HepG2 (cell line): ENCODE results near the gene CCDC126. TPM values are rescaled to one million over a fixed set of nuclear protein-coding genes. Genes with fewer than 3 reads are reported as not detected.

Experiments used
- ATAC-seq: fragments of 200-7000 bp; cut with Tn5 transposase; 3 replicates; pipeline ENCODE4 v1.9.1; 2020; ENCODE audit warnings: mild to moderate bottlenecking, moderate library complexity
- BruUV-seq: library from RNA; stranded (reverse); fragments of 400-500 nt; replicated peaks from 2 replicates; lab custom pipeline; 2021; lab: Mats Ljungman, UMichigan
- CTCF ChIA-PET: fragments of 300-600 bp; formaldehyde crosslinking; extraction: SDS; loops from one replicate; lab custom pipeline; 2021; ENCODE audit warnings: low total read pairs, inconsistent platforms, low intra/inter-chr PET ratio; lab: Yijun Ruan, JAX
- POLR2A ChIA-PET: fragments of 350-600 bp; sonication (Branson Sonifier 250); formaldehyde crosslinking; loops from one replicate; lab custom pipeline; 2020; ENCODE audit warnings: antibody characterized with exemption, inconsistent platforms; lab: Yijun Ruan, JAX
- DNase-seq: peaks from one replicate; pipeline ENCODE4 v3.0.0-alpha.2; 2015; ENCODE audit warnings: low spot score
- FAIRE-seq: peaks from 3 replicates; lab custom pipeline; 2011; peaks lifted over from hg19 to GRCh38; lab: Jason Lieb, UNC
- H2AFZ ChIP-seq: one replicate; pipeline ENCODE4 v1.6.1; 2011; ENCODE audit warnings: low read length, inconsistent platforms
- H3K27ac ChIP-seq: fragments of 300-600 bp; 3 replicates; pipeline ENCODE4 v1.8.0; 2011; ENCODE audit warnings: mixed run types, mild to moderate bottlenecking, mixed read lengths, low read length, inconsistent platforms; ENCODE audit not compliant: insufficient read depth; ENCODE audit errors: extremely low read length
- H3K27me3 ChIP-seq, 2 experiments: fragments of 200-600 bp in 1 of 2; 2 replicates in 1 of 2; 3 replicates in 1 of 2; pipeline versions ENCODE4 v1.6.0 to v1.8.0; 2011; ENCODE audit warnings: low read length in 2 of 2, mild to moderate bottlenecking in 2 of 2, moderate library complexity in 2 of 2, inconsistent platforms in 1 of 2; ENCODE audit not compliant: insufficient read depth in 2 of 2, control insufficient read depth in 1 of 2
- H3K36me3 ChIP-seq, 2 experiments: fragments of 200-600 bp in 1 of 2; replicated peaks in 1 of 2; 2 replicates in 1 of 2; 3 replicates in 1 of 2; pipeline versions ENCODE4 v1.5.1 to v1.8.0; 2011; ENCODE audit warnings: low read length in 2 of 2, inconsistent platforms in 1 of 2; ENCODE audit not compliant: insufficient read depth in 2 of 2, control insufficient read depth in 1 of 2
- H3K4me1 ChIP-seq: 2 replicates; pipeline ENCODE4 v1.5.1; 2012; ENCODE audit warnings: low read length, inconsistent platforms; ENCODE audit not compliant: insufficient read depth
- H3K4me2 ChIP-seq: 2 replicates; pipeline ENCODE4 v1.6.0; 2011; ENCODE audit warnings: low read depth, low read length, inconsistent platforms
- H3K4me3 ChIP-seq, 3 experiments: fragments of 200-600 bp in 1 of 3; sonication (generic), shearing (Covaris generic) in 1 of 3; replicated peaks in 1 of 3; 2 replicates each; pipeline ENCODE4 v1.5.1; 2011 to 2016; ENCODE audit warnings: low read length in 3 of 3, inconsistent platforms in 2 of 3, low read depth in 2 of 3, mild to moderate bottlenecking in 2 of 3, control low read depth in 1 of 3, mixed read lengths in 1 of 3; ENCODE audit not compliant: insufficient read depth in 1 of 3
- H3K79me2 ChIP-seq: one replicate; pipeline ENCODE4 v1.6.1; 2011; ENCODE audit warnings: low read length, inconsistent platforms; ENCODE audit not compliant: insufficient read depth
- H3K9ac ChIP-seq: 2 replicates; pipeline ENCODE4 v1.6.0; 2011; ENCODE audit warnings: mild to moderate bottlenecking, low read depth, low read length, inconsistent platforms; ENCODE audit not compliant: insufficient read depth
- H3K9me3 ChIP-seq: 2 replicates; pipeline ENCODE4 v1.5.1; 2012; ENCODE audit warnings: mild to moderate bottlenecking, low read length
- H4K20me1 ChIP-seq: 2 replicates; pipeline ENCODE4 v1.6.0; 2011; ENCODE audit warnings: inconsistent platforms, mild to moderate bottlenecking, low read length, moderate library complexity; ENCODE audit not compliant: insufficient read depth
- FOXM1 ChIP-seq: sonication (generic); formaldehyde crosslinking; IDR thresholded peaks from 2 replicates; pipeline ENCODE4 v1.5.0; 2020; ENCODE audit warnings: missing genetic modification reagents
- KDM2A ChIP-seq: sonication (generic); formaldehyde crosslinking; IDR thresholded peaks from 2 replicates; pipeline ENCODE4 v1.4.0; 2020; ENCODE audit warnings: low read depth, missing genetic modification reagents, borderline replicate concordance
- NCOR1 ChIP-seq: fragments of 200-600 bp; sonication (generic); IDR thresholded peaks from 2 replicates; pipeline ENCODE4 v1.7.0; 2017; ENCODE audit warnings: antibody characterized with exemption, low read length, borderline replicate concordance
- NFRKB ChIP-seq: fragments of 450-650 bp; IDR thresholded peaks from 2 replicates; pipeline ENCODE4 v1.6.1; 2017
- PRDM4 ChIP-seq: sonication (generic); formaldehyde crosslinking; IDR thresholded peaks from 2 replicates; pipeline ENCODE4 v1.9.0; 2021; ENCODE audit warnings: missing genetic modification reagents, borderline replicate concordance
- SMC3 ChIP-seq: IDR thresholded peaks from 2 replicates; pipeline ENCODE4 v1.6.1; 2011; ENCODE audit warnings: low read length, improper control_type of control experiment
- ZBTB7B ChIP-seq: sonication (generic); formaldehyde crosslinking; IDR thresholded peaks from 2 replicates; pipeline ENCODE4 v1.4.0; 2020; ENCODE audit warnings: missing genetic modification reagents
- ZFP36L1 ChIP-seq: sonication (generic); formaldehyde crosslinking; IDR thresholded peaks from 2 replicates; pipeline ENCODE4 v1.8.0; 2022; ENCODE audit warnings: mild to moderate bottlenecking, missing genetic modification reagents, moderate library complexity
- ZNF331 ChIP-seq: sonication (generic); formaldehyde crosslinking; IDR thresholded peaks from 2 replicates; pipeline ENCODE4 v1.4.0; 2020; ENCODE audit warnings: missing genetic modification reagents
- ZNF609 ChIP-seq: sonication (generic); formaldehyde crosslinking; IDR thresholded peaks from 2 replicates; pipeline ENCODE4 v1.4.0; 2020; ENCODE audit warnings: mild to moderate bottlenecking, missing genetic modification reagents, borderline replicate concordance
- ZNF816 ChIP-seq: sonication (generic); formaldehyde crosslinking; IDR thresholded peaks from 2 replicates; pipeline ENCODE4 v1.8.0; 2022; ENCODE audit warnings: missing genetic modification reagents, mild to moderate bottlenecking, borderline replicate concordance
- ZSCAN21 ChIP-seq: sonication (generic); formaldehyde crosslinking; IDR thresholded peaks from 2 replicates; pipeline ENCODE4 v1.8.0; 2022; ENCODE audit warnings: mild to moderate bottlenecking, missing genetic modification reagents, moderate library complexity, borderline replicate concordance
- WGBS: methylation state at CpG from one replicate; pipeline ENCODE4 v1.1.6; 2017; ENCODE audit warnings: low lambda C conversion rate; 5-methylcytosine and 5-hydroxymethylcytosine counted together
- in situ Hi-C: cut with HindIII; loops from 2 replicates; pipeline ENCODE4 v1.10.0; 2017; ENCODE audit warnings: low pct_unique_long_range_greater_than_20kb; ENCODE audit not compliant: extremely low pct_ligation_motif_present
- intact Hi-C: fragments of 100-400 bp; cut with micrococcal nuclease; formaldehyde crosslinking; loops from one replicate; pipeline ENCODE4 v1.10.0; 2022; ENCODE audit not compliant: unreplicated experiment
- polyA plus RNA-seq, 8 experiments: library from polyadenylated mRNA; depleted of rRNA in 3 of 8; stranded (reverse) in 7 of 8; unstranded in 1 of 8; fragments of >200 nt; fragmentation: Illumina TruSeq in 4 of 8; extraction: Trizol in 4 of 8; gene quantifications; 2 replicates each; pipeline versions ENCODE4 v1.2.1 to v1.2.3, GENCODE V29; 2011 to 2016; ENCODE audit warnings: low read depth in 4 of 8, missing spikeins in 1 of 8, mixed read lengths in 1 of 8; ENCODE audit not compliant: insufficient read depth in 1 of 8
- total RNA-seq, 5 experiments: library from RNA; depleted of rRNA; stranded (reverse); fragments of >200 nt; fragmentation: Illumina TruSeq; extraction: Trizol; gene quantifications; 2 replicates each; pipeline ENCODE4 v1.2.3, GENCODE V29; 2016; ENCODE audit warnings: low read depth in 1 of 5

The CCDC126 gene
- total and polyA plus RNA-seq, 2 of the 13 experiments (the other 11 are each of a cell fraction or from before 2014, with no cell fraction given) = 3.5 to 9.3 TPM

GRCh38 chr7:23616593-23616992, 19.4 kb downstream of the CCDC126 start:
- intact Hi-C loops (no loop called here), in situ Hi-C loops (no loop called here)
- DNase-seq (no peak), FAIRE-seq (no peak), ATAC-seq (no peak)
- ChIA-PET CTCF (no interaction called here), POLR2A (no interaction called here)
- Histone ChIP-seq H4K20me1 (no peaks in the 10 kb centered on the region), H3K27me3 (no peaks in the 10 kb centered on the region), H2AFZ (no peak overlapping the region), H3K4me1 (no peaks in the 10 kb centered on the region), H3K4me2 (no peak overlapping the region), H3K27ac (no peak overlapping the region), H3K36me3 (no peaks in the 10 kb centered on the region), H3K9me3 (peaks cover 12% of the 10 kb centered on the region; the same call in 1 of the 2 replicates), H3K79me2 (no peaks in the 10 kb centered on the region), H3K4me3 (no peak overlapping the region), H3K9ac (no peak overlapping the region)
- 70% methylated on average over 2 of the region's 2 CpGs for WGBS
- TF ChIP-seq SMC3 = no peak
- no peak for TF ChIP-seq KDM2A (CRISPR knock-in tag)
- no peak for TF ChIP-seq ZNF609 (CRISPR knock-in tag)
- TF ChIP-seq ZBTB7B (CRISPR knock-in tag) = no peak
- TF ChIP-seq ZNF331 (CRISPR knock-in tag) = no peak
- no peak for TF ChIP-seq ZSCAN21
- no peak for TF ChIP-seq ZFP36L1 (CRISPR knock-in tag)
- no peak for TF ChIP-seq ZNF816 (CRISPR knock-in tag)
- no peak for TF ChIP-seq PRDM4
- no peak for TF ChIP-seq NCOR1
- TF ChIP-seq FOXM1 (CRISPR knock-in tag) = no peak
- TF ChIP-seq NFRKB = no peak
- BruUV-seq = no TSS peak
